SK-N-SH (cell line): Measurements from ENCODE around the gene TRPC4. TPM values are rescaled to one million over a fixed set of nuclear protein-coding genes. Genes with fewer than 3 reads are reported as not detected.
A peak's percentile ranks its signal among the peaks of the same experiment; 100 is the strongest.

Experiments used
- CTCF ChIA-PET: fragments of 300-600, 350-600 bp; formaldehyde crosslinking; extraction: SDS; loops from one replicate; lab custom pipeline; 2021; lab: Yijun Ruan, JAX
- POLR2A ChIA-PET: fragments of 350-600 bp; sonication (Branson Sonifier 250); formaldehyde crosslinking; extraction: SDS; loops from one replicate; lab custom pipeline; 2020; ENCODE audit warnings: antibody characterized with exemption, inconsistent platforms; lab: Yijun Ruan, JAX
- DNase-seq: peaks from one replicate; pipeline ENCODE4 v3.0.0; 2012
- H2AFZ ChIP-seq: fragments of 200-600 bp; sonication (generic); 2 replicates; pipeline ENCODE4 v1.8.1; 2016; ENCODE audit warnings: antibody characterized with exemption, mild to moderate bottlenecking, low read depth
- H3F3A ChIP-seq: fragments of 200-600 bp; sonication (generic); replicated peaks from 2 replicates; pipeline ENCODE3; 2016; ENCODE audit warnings: antibody characterized with exemption, mild to moderate bottlenecking; ENCODE audit not compliant: insufficient read depth
- H3K27ac ChIP-seq, 2 experiments: fragments of 200-500 bp in 1 of 2; fragments of 200-600 bp in 1 of 2; sonication (Bioruptor generic) in 1 of 2; sonication (generic), shearing (Covaris generic) in 1 of 2; 2 replicates each; pipeline versions ENCODE4 v1.5.1 to v1.6.1; 2014 to 2016; ENCODE audit warnings: low read depth in 2 of 2, inconsistent platforms in 1 of 2, low read length in 1 of 2, mild to moderate bottlenecking in 1 of 2, mixed read lengths in 1 of 2
- H3K27me3 ChIP-seq: fragments of 200-600 bp; sonication (generic), shearing (Covaris generic); 2 replicates; pipeline ENCODE4 v1.6.1; 2016; ENCODE audit warnings: mixed run types; ENCODE audit not compliant: insufficient read depth
- H3K36me3 ChIP-seq, 2 experiments: fragments of 200-500 bp in 1 of 2; fragments of 200-600 bp in 1 of 2; sonication (Bioruptor generic) in 1 of 2; sonication (generic) in 1 of 2; replicated peaks in 1 of 2; 2 replicates each; pipeline versions ENCODE3 to v1.5.1; 2014 to 2016; ENCODE audit warnings: low read length in 1 of 2, mild to moderate bottlenecking in 1 of 2; ENCODE audit not compliant: insufficient read depth in 2 of 2, control insufficient read depth in 1 of 2
- H3K4me1 ChIP-seq, 2 experiments: fragments of 200-500 bp in 1 of 2; fragments of 200-600 bp in 1 of 2; sonication (Bioruptor generic) in 1 of 2; sonication (generic), shearing (Covaris generic) in 1 of 2; 2 replicates each; pipeline versions ENCODE4 v1.5.1 to v1.6.1; 2014 to 2016; ENCODE audit warnings: low read depth in 1 of 2, low read length in 1 of 2, mixed run types in 1 of 2; ENCODE audit not compliant: insufficient read depth in 2 of 2, control insufficient read depth in 1 of 2
- H3K4me2 ChIP-seq: fragments of 200-600 bp; sonication (generic), shearing (Covaris generic); 2 replicates; pipeline ENCODE4 v1.6.1; 2017; ENCODE audit warnings: mixed run types
- H3K4me3 ChIP-seq, 2 experiments: fragments of 200-500 bp in 1 of 2; fragments of 200-600 bp in 1 of 2; sonication (Bioruptor generic) in 1 of 2; sonication (generic), shearing (Covaris generic) in 1 of 2; 2 replicates each; pipeline versions ENCODE4 v1.5.1 to v1.8.1; 2014 to 2016; ENCODE audit warnings: low read depth in 2 of 2, inconsistent platforms in 1 of 2, low read length in 1 of 2, mild to moderate bottlenecking in 1 of 2, mixed read lengths in 1 of 2, moderate library complexity in 1 of 2
- H3K79me2 ChIP-seq: fragments of 200-600 bp; sonication (generic); 2 replicates; pipeline ENCODE4 v1.8.1; 2017; ENCODE audit warnings: mild to moderate bottlenecking; ENCODE audit not compliant: insufficient read depth
- H3K9ac ChIP-seq: fragments of 200-600 bp; sonication (generic); 2 replicates; pipeline ENCODE4 v1.6.1; 2017; ENCODE audit warnings: mixed run types
- H3K9me2 ChIP-seq: fragments of 200-600 bp; sonication (generic); 2 replicates; pipeline ENCODE4 v1.6.1; 2017; ENCODE audit warnings: mixed run types
- H3K9me3 ChIP-seq: fragments of 200-600 bp; sonication (generic); 2 replicates; pipeline ENCODE4 v1.6.1; 2017; ENCODE audit warnings: mixed run types, mild to moderate bottlenecking, moderate library complexity
- H4K20me1 ChIP-seq: fragments of 200-600 bp; sonication (generic); 2 replicates; pipeline ENCODE4 v1.6.1; 2017; ENCODE audit warnings: mild to moderate bottlenecking, mixed run types; ENCODE audit not compliant: insufficient read depth
- ELF1 ChIP-seq: IDR thresholded peaks from 2 replicates; pipeline ENCODE4 v1.4.0; 2012
- EZH2phosphoT487 ChIP-seq: fragments of 200-600 bp; sonication (generic); IDR thresholded peaks from 2 replicates; pipeline ENCODE4 v1.6.1; 2017; ENCODE audit warnings: low read depth, mixed run types, mild to moderate bottlenecking, antibody characterized with exemption, moderate library complexity, borderline replicate concordance
- GATA2 ChIP-seq: sonication (generic); formaldehyde crosslinking; IDR thresholded peaks from 2 replicates; pipeline ENCODE4 v1.5.0; 2020; ENCODE audit warnings: mild to moderate bottlenecking, missing genetic modification reagents
- JUND ChIP-seq: IDR thresholded peaks from 2 replicates; pipeline ENCODE4 v1.4.0; 2012
- MAX ChIP-seq: IDR thresholded peaks from 2 replicates; pipeline ENCODE4 v1.4.0; 2012; ENCODE audit warnings: low read depth
- MXI1 ChIP-seq: IDR thresholded peaks from 2 replicates; pipeline ENCODE4 v1.6.1; 2012; ENCODE audit warnings: mild to moderate bottlenecking, low read depth, low read length, improper control_type of control experiment
- NFIC ChIP-seq: IDR thresholded peaks from 2 replicates; pipeline ENCODE4 v1.4.0; 2012; ENCODE audit warnings: borderline replicate concordance
- NRF1 ChIP-seq: IDR thresholded peaks from 2 replicates; pipeline ENCODE4 v1.6.1; 2012; ENCODE audit warnings: low read depth, mild to moderate bottlenecking, low read length
- PBX3 ChIP-seq: IDR thresholded peaks from 2 replicates; pipeline ENCODE4; 2012
- POLR2AphosphoS5 ChIP-seq: IDR thresholded peaks from 2 replicates; pipeline ENCODE4 v1.6.1; 2012; ENCODE audit warnings: low read depth, low read length
- RAD21 ChIP-seq: IDR thresholded peaks from 2 replicates; pipeline ENCODE4 v1.6.1; 2012; ENCODE audit warnings: mild to moderate bottlenecking, low read length
- RCOR1 ChIP-seq: fragments of 150-350 bp; IDR thresholded peaks from 2 replicates; pipeline ENCODE4 v1.6.1; 2017; ENCODE audit warnings: antibody characterized with exemption, low read length
- REST ChIP-seq: IDR thresholded peaks from 2 replicates; pipeline ENCODE4 v1.6.1; 2012; ENCODE audit warnings: mild to moderate bottlenecking, low read depth, low read length, moderate library complexity
- RXRA ChIP-seq: IDR thresholded peaks from 2 replicates; pipeline ENCODE4 v1.4.0; 2012; ENCODE audit warnings: low read depth, mild to moderate bottlenecking, borderline replicate concordance
- SIN3A ChIP-seq: IDR thresholded peaks from 2 replicates; pipeline ENCODE4 v1.6.1; 2012; ENCODE audit warnings: low read depth, mild to moderate bottlenecking, low read length, moderate library complexity, borderline replicate concordance
- ZBTB33 ChIP-seq: IDR thresholded peaks from 2 replicates; pipeline ENCODE4 v1.4.0; 2012; ENCODE audit warnings: low read depth, borderline replicate concordance
- WGBS: methylation state at CpG from one replicate; pipeline ENCODE4 v1.1.6; 2017; ENCODE audit warnings: low lambda C conversion rate; 5-methylcytosine and 5-hydroxymethylcytosine counted together
- polyA plus RNA-seq, 3 experiments: library from polyadenylated mRNA; depleted of rRNA; stranded (reverse); fragments of >200 nt; gene quantifications; 2 replicates each; pipeline ENCODE4 v1.2.3, GENCODE V29; 2012

The TRPC4 gene
- polyA plus RNA-seq, 1 of the 3 experiments (the other 2 are of a cell fraction), result not detected

GRCh38 chr13:37680137-37680536, 189.4 kb downstream of the TRPC4 start:
- Histone ChIP-seq H3K4me1 (0 out of 4 replicates have a peak, but pooled peaks cover 0 to 8% of the 10 kb centered on the region in 2 experiments), H3K9ac (no peak overlapping the region), H3K36me3 (no peaks in the 10 kb centered on the region), H3F3A (no peaks in the 10 kb centered on the region), H3K27ac (no peak overlapping the region), H3K9me2 (no peaks in the 10 kb centered on the region), H3K4me2 (no peak overlapping the region), H4K20me1 (no peaks in the 10 kb centered on the region), H3K9me3 (no peaks in the 10 kb centered on the region), H3K79me2 (no peaks in the 10 kb centered on the region)
- 10% methylated on average over 5 of the region's 5 CpGs for WGBS
- POLR2A ChIA-PET, result no interaction called here
- DNase-seq, result no peak
- CTCF ChIA-PET, result no interaction called here
- TF ChIP-seq GATA2 (CRISPR knock-in tag) (no peak), ZBTB33 (no peak), MXI1 (no peak), NRF1 (no peak), ELF1 (no peak), EZH2phosphoT487 (no peak), RAD21 (no peak), NFIC (no peak), RXRA (no peak), PBX3 (no peak), POLR2AphosphoS5 (no peak), MAX (no peak), RCOR1 (no peak), SIN3A (no peak), REST (no peak), JUND (no peak)
- TF ChIP-seq, all 33 proteins: peak for 0
- Histone ChIP-seq H3K4me3 (no peak overlapping the region), H3K27me3 (no peaks in the 10 kb centered on the region; the same call in 1 of the 2 replicates), H2AFZ (peak overlapping the region; percentile 44; the same call in 1 of the 2 replicates)
